GM21786 (cell line): ENCODE measurements around the gene DAO.

ENCODE experiments used
- ATAC-seq: cut with Tn5 transposase; IDR thresholded peaks from one replicate; pipeline ENCODE4 v1.9.1; 2021; ENCODE audit not compliant: unreplicated experiment

The DAO gene

DNA sequence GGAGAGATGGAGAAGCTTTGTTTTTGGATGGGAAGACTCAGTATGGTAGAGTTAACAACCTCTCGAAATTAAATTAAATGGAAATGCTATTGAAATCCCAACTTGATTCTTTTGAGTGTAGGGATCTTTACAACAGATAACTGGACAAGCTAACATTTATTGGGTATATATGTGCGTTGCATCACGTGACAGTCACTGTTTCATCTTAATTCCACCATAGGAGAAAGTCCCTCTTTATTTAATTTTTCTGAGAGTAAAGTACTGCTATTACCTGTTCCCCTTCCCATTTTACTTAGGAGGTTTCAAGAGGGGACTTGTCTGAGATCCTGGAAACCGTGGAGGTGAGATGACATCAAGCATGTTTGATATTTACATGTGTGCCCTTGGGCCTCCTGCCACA, 11.1 kb upstream of the DAO start:
- ATAC-seq: no peak

DNA sequence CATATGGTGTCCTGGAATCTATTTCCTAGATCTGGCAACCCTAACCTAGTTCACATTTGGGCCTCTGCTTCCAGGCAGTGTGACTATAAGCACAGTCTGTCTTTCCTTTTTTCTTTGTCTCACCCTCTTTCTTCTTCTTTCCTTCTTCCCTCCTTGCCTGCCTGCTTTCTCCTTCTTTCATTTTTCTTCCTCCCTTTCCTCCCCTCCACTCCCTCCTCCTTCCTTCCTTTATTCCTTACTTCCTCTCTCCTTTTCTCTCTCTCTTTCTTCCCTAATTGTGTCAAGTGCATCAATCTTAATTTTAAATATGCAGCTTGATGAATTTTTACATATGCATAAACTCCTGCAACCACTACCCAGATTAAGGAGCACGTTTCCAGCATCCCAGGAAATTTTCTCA, 4.6 kb upstream of the DAO start:
- ATAC-seq: no peak

DNA sequence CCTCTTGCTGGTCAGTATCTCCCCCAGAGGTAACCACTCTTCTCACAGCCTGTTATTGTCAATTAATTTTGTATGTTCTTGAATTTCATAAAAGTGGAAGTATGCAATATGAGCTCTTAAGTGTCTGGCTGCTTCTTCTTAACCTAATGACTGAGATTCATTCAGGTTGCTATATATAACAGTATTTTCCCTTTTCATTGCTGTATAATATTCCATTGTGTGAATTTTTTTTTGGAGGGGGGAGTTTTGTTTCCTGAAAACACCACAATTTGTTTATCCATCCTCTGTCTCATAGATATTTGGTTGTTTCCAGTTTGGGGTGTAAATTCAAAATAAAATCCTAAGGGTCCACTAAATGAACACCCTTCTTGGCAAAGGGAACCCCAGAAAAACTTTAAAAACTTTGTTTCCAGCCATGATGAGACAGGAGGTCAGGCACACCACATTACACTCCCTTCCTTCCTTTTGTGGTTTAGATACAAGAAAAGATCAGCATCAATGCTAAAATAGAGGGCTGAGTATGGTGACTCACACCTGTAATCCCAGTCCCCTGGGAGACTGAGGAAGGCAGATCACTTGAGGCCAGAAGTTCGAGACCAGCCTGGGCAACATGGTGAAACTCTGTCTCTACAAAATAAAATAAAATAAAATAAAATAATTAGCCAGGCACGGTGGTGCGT, 4.1 kb upstream of the DAO start:
- ATAC-seq: no peak

DNA sequence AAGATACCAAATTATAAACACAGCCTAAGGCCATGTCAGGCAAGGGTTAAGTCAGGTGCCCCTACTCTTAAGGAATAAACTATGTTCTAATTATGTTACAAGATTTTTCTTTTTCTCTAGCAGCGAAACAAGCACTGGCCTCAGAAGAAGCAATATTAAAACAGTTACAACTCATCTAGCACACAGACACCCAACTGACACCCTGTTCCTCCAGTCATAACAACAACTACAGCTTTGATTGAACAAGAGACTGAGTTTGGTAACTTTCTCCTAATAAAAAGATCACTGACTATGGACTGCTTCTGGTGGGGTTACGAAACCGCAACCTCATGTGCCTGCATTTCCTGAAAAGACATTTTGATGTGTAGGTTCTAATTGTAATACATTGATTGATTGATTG, 3.3 kb upstream of the DAO start:
- no peak for ATAC-seq

DNA sequence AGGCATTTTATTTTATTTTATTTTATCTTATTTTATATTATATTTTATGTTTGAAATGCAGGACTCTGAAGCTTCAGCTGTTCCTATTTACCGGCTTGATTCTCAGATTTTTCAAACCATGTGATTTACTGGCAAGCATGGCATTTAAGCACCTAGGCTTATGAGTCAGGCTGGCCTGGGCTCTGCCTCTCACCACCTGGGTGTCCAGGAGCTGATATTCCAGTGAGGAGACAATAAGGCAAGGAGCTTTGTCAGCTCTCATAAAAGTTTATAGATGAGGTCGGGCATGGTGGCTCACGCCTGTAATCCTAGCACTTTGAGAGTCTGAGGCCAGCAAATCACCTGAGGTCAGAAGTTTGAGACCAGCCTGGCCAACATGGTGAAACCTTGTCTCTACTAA, 2.1 kb downstream of the DAO start:
- ATAC-seq: no peak

DNA sequence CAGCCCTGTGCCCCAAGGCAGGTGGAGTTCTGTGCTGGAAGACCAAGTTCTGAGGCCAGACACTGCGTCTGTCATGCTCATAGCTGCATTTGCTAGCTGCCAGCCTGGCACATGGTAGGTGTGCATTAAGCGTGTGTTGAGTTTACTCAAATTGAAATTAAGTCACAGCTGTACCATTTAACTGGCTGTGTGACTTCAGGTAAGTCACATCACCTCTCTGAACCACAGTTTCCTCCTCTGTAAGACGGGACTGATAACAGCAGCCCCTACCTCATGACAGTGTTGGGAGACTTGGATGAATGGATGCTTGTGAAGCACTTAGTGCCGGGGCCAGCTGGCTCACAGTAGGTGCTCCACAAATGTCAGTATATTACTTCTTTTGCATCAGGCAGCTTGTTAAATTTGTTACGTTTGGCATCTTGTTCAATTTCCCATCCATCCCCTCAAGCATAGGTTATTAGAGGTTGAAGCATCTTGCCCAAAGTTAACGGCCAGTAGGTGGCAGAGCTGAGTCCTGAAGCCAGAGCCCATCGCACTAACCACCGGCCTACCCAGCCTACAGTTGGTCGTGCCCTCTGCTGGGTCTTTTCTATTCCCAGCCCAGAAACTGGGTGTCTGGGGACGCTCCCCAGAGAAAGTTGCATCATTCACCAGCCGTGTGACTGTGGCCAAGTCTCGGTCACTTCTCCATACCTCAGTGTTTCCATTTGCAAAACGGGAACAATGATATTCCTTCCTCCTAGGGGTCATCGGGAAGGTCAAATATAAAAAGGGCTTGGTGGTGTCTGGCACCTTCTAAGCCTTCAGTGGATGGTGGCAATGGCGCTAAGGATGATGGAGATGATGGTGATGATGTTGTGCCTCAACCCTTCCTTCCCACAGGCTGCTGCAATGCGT, 4.5 kb downstream of the DAO start:
- ATAC-seq: no peak

DNA sequence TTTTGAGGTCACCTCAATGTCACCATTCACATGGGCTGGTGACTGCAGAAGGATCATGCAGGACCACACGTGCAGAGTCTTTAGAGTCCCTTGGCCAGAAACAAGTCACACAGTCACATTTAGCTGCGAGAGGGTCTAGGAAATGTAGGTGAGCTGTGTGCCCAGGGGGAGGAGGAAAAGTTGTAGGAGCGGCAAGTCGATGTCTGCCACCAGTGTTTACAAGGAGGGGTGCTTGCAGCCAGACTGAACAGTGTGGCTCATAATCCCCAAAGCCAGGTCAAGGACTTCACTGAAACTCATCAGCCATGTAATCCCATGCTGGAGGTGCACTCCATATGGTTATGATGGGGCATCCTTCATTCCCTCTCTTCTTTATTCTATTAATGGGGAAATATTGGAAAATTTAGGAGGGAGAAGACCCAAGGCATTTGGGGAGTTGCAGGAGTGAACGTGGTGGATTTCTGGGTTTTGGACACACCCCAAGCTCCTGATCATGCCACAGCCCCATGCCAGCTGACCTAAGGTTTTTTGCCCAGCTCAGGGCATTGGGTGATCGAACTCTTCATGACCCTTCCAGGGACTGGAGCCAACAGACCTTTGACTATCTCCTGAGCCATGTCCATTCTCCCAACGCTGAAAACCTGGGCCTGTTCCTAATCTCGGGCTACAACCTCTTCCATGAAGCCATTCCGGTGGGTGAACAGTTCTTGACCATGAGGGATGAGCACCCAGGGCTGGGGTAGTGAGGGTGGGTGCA, 7.2 kb downstream of the DAO start:
- ATAC-seq: no peak

DNA sequence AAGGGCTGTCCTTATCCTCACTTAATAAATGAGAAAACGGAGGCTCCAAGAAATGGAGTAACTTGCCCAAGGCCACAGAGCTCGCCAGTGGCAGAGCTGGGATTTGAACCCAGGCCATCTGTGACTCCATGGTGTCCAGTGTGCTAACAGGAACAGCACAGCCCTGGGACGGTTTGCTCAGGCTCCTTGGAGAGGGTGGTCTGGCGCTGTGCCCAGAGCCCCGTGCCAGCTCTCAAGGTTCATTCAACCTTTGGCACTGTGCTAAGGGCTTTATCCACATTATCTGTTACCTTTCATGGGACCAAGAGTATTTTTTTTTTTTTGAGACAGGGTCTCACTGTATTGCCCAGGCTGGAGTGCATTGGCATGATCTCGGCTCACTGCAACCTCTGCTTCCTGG, 8.1 kb downstream of the DAO start:
- ATAC-seq: no peak

DNA sequence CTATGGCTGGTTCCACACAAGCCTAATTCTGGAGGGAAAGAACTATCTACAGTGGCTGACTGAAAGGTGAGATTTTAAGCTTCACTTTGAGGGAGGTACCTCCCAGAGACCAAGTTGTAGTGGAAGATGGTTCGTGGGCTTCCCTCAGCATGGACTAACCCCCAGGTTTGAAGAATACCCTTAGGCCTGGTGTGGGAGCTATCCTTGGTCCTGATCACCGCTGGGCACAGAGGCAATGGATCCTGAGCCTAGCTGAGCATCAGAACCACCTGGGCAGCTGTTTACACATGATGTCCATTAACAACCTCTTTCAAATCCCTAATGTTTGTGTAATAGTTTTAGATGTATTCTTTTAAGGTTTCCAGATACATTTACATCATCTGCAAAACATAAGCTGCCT, 10.3 kb downstream of the DAO start:
- ATAC-seq: no peak

DNA sequence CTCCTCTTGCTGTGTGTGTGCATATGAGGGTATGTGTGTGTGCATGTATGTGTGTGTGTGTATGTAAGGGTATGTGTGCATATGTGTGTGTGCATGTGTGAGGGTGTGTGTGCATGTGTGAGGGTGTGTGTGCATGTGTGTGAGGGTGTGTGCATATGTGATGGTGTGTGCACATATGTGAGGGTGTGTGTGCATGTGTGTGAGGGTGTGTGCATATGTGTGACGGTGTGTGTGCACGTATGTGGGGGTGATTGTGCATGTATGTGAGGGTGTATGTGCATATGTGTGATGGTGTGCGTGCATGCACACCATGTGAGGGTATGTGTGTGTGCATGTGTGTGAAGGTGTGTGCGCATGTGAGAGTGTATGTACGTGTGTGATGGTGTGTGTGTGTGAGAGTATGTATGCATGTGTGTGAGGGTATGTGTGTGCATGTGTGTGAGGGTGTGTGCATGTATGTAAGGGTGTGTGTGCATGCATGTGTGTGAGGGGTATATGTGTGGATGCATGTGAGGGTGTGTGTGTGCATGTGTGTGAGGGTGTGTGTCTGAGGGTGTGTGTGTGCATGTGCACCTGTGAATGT, 15.4 kb downstream of the DAO start:
- ATAC-seq: no peak

DNA sequence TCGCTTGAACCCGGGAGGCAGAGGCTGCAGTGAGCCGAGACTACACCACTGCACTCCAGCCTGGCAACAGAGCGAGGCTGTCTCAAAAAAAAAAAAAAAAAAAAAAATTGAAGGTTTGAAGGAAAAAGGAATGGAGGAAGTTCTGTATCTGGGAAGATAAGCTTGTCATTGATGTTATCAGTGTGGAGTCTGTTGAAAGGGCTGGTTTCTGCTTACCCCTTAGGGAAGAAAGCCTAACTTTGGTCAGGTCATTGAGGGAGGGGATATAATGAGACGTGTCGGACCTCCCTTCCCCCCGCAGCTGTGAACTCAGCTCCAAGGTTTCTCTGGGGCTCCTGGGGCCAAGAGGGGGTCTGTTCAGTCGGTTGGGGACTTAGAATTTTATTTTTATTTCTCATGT, 16.4 kb downstream of the DAO start:
- ATAC-seq: no peak

DNA sequence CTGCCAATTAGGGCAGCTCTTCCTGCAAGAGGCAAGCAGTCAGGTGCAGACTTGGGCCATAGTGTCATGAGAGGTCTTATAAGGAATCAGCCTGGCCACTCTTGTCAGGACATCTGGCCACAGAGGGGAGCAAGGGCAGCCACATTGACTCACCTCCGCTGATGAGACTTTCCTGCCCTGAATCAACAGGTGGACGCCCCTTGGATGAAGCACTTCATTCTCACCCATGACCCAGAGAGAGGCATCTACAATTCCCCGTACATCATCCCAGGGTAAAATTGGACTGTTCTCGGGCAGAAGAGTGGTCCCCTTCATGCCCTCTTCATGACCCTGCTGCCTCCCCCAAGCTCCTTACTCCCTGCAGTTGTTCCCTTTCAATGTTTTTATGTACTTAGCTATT, 16.9 kb downstream of the DAO start:
- ATAC-seq: no peak

DNA sequence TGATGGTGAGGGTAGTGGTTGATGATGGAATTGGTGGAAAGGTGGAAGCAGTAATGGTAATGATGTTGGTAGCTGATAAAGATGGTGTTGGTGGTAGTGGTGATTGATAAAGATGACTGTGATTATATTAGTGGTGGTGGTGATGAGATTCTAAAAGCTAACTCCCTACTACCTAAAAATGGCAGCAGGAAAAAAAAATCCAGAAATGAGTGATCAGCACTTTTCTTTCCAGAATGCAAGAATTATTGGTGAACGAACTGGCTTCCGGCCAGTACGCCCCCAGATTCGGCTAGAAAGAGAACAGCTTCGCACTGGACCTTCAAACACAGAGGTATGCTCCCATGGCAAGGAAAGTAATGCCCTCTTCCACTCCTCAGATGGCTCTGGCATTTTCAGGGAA, 19.3 kb downstream of the DAO start:
- ATAC-seq: no peak

DNA sequence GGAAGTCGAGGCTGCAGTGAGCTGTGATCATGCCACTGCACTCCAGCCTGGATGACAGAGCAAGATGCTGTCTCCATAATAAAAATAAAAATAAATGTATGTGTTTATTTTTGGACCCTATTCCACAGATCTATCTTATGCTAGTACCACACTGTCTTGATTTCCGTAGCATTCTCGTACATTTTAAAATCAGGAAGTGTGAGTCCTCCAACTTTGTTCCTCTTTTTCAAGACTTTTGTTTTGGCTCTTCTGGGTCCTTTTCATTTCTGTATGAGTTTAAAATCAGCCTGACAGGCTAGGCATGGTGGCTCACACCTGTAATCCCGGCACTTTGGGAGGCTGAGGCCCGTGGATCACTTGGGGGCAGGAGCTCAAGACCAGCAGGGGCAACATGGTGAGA, 25.8 kb downstream of the DAO start:
- no peak for ATAC-seq

DNA sequence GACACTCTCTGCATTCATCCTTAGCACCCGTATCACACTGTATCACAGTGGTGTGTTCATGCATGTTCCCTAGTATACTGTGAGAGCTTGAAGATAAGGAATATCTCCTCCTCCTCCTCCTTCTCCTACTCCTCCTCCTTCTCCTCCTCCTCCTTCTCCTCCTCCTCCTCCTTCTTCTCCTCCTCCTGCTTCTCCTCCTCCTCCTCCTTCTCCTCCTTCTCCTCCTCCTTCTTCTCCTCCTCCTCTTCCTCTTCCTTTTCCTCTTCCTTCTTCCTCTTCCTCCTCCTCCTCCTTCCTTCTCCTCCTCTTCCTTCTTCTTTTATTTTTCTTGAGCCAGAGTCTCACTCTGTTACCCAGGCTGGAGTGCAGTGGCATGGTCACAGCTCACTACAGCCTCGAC, 27.1 kb downstream of the DAO start:
- no peak for ATAC-seq

DNA sequence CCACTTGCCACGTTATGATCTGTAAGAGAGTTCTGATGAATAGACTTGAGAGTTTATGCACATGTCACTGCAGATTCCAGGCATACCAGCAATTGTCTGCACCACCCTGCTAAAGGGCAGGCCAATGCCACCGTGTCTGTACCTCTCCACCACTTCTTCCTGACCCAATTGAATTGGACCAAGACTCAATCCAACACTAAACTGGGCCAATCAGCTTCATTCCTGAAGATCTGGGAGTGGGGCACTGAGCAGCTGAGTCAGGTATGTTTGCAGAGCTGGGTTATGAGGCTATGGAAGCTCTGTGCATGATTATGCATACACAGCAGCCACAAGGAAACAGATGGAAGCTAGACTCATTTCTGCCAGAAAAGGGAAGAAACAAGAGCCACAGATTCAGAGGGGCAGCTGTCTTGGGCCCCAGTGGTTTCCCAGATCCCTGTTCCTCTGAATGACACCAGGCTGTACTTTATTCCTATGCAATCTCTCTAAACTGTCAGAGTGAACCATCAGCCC, 28.0 kb downstream of the DAO start:
- no peak for ATAC-seq

DNA sequence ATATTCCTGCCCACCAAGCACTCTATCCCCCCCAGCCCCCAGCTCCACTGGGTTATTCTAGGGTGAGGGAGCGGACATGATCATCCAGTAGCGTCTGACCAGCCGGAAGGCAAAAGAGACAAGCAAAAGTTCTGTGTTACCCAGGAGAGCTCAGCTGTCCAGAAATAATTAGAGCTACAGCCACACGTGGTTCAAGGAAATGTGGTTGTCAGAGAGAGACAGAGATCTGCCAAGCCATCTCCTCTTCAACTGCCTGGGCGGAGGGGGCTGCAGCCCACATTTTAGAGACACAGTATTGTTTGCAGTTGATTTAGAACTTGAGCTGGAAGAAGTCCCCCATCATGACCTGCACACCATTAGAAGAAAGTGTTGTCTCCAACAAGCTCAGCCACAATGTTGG, 30.4 kb downstream of the DAO start:
- no peak for ATAC-seq

DNA sequence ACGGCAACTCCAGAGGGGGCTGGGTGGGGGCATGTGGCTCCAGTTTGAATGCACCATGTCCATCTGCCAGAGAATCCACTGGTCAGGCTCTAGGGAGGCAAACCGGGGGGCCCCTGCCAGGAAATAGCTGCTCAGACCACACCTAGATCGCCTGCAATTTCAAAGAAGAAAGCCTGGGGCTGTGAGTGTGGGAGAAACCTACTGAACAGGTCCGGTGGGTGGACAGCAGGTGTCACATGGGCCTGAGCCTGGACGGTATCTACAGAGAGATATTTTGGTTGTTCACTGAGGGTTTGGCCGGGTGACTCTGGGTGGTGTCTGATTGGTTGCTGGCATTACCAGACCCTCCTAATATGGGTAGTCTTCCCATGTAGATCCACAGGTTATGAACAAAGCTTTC, 32.0 kb downstream of the DAO start:
- no peak for ATAC-seq

DNA sequence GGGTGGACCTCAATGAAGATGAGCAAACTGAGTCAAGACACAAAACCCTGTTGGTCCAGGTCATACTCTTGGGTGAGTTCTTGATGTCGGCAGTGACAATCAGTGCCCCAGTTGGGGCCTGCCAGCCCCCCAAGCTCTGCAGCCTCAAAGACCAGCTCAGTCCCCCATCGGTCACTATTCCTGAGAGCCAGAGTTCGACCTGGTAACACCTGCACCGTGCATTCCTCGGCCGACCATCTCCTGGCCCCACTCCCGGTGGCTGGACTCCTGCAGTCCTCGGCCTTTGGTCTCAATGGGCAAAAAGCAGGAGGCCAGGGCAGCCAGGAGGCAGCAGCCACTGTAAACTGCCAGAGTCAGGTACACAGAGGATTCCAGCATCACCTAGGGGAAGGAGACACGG, 32.5 kb downstream of the DAO start:
- ATAC-seq: no peak

DNA sequence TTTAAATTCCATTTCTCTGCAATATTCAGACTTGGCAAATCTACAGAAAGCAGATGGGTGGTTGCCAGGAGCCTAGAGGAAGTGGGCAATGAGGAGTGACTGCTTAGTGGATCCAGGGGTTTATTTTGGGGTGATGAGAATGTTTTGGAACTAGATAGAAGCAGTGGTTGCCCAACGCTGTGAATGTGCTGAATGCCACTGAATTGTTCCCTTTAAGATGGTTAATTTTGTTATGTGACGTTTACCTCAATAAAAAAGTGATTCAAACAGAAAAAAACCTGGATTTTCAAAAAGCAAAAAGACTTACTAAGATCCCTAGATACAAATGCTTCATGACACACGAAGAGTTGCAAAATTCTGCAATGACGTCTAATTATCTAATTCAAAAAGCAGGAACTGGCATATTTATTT, 34.2 kb downstream of the DAO start:
- ATAC-seq: no peak

DNA sequence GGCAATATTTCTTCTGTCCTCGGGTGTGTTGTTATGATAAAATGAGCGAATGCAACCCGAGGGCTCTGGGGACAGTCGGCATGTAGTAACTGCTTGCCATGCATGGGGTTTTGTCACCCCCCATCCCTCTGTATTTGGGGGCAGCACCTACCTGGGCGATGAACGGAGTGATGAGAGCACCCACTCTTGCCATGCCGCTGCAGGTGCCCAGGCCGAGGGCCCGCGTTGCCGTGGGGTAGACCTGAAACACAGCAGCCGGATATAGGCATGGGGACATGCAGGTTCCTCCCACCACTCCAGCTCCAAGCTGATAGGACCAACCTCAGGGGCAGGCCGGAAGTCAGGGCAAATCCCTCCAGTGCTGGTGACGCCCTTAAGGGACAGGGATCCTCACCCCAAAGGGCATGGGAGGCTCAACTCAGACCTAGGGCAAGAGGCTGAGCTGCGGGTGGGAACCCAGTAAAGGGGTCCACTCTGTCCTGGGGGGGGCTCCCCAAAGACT, 35.8 kb downstream of the DAO start:
- ATAC-seq: no peak
